Adrenal gland (tissue), 12 donors: Measurements from ENCODE around the gene MOCS2. TPM values are rescaled to one million over a fixed set of nuclear protein-coding genes. Genes with fewer than 3 reads are reported as not detected.

Source experiments
- DNase-seq, 7 donors: peaks; one replicate each; pipeline ENCODE4 v3.0.0-alpha.2; 2019 to 2020
- H3K27ac ChIP-seq, 5 donors: fragments of 200-600 bp; sonication (generic) in 4 of 5; 1 replicate in 3 of 5; 2 replicates in 2 of 5; pipeline versions ENCODE4 v1.5.1 to v1.8.0; 2016 to 2020; ENCODE audit warnings: mild to moderate bottlenecking in 1 of 5
- H3K27me3 ChIP-seq: fragments of 200-600 bp; 2 replicates; pipeline ENCODE4 v1.8.0; 2021
- H3K36me3 ChIP-seq, 2 donors: fragments of 200-600 bp; replicated peaks in 1 of 2; 1 replicate in 1 of 2; 2 replicates in 1 of 2; pipeline versions ENCODE4 v1.5.1 to v1.8.0; 2018 to 2022
- H3K4me1 ChIP-seq, 2 donors: fragments of 200-600 bp; replicated peaks in 1 of 2; 1 replicate in 1 of 2; 2 replicates in 1 of 2; pipeline versions ENCODE4 v1.5.1 to v1.8.0; 2018 to 2021
- H3K4me3 ChIP-seq, 4 donors: fragments of 200-600 bp; sonication (generic) in 3 of 4; one replicate each; pipeline ENCODE4 v1.5.1; 2016 to 2018
- H3K9me3 ChIP-seq, 3 donors: fragments of 200-600 bp; sonication (generic) in 1 of 3; replicated peaks in 1 of 3; 1 replicate in 2 of 3; 2 replicates in 1 of 3; pipeline versions ENCODE4 v1.5.1 to v1.8.0; 2016 to 2021
- POLR2A ChIP-seq, 2 donors: fragments of 450-650 bp; IDR thresholded peaks; one replicate each; pipeline ENCODE4 v1.6.1; 2017; ENCODE audit warnings: antibody characterized with exemption in 2 of 2, mild to moderate bottlenecking in 2 of 2, moderate library complexity in 1 of 2
- WGBS, 4 donors: extraction: QIAGEN DNeasy Blood & Tissue Kit in 2 of 4; methylation state at CpG; one replicate each; pipeline versions ENCODE4 v1.1.5 to v1.1.7; 2013 to 2017; 5-methylcytosine and 5-hydroxymethylcytosine counted together
- intact Hi-C, 2 donors: fragments of 100-400 bp; cut with DNase I; formaldehyde crosslinking; loops; one replicate each; pipeline versions ENCODE4 v1.14.1 to v1.15.0; 2022 to 2023
- polyA plus RNA-seq, 3 donors: library from polyadenylated mRNA; stranded (reverse); fragments of 200-250 nt in 2 of 3; fragments of 350-450 nt in 1 of 3; fragmentation: Illumina TruSeq in 1 of 3; extraction: RNeasy Lipid Tissue Mini Kit (QIAGEN cat#74804) in 1 of 3; gene quantifications; one replicate each; pipeline ENCODE4 v1.2.3, GENCODE V29; 2013 to 2014
- total RNA-seq, 9 donors: library from RNA; depleted of rRNA in 4 of 9; stranded (reverse); fragments of >200 nt in 4 of 9; fragments of 120-200 nt in 1 of 9; fragmentation: NEBNext Ultra II Directional in 1 of 9; extraction: Animal tissue kit (Norgen Biotek cat#: 25700) in 1 of 9; gene quantifications; one replicate each; pipeline versions ENCODE4 v1.1.0 to v1.2.4, GENCODE V29; 2013 to 2023
- TF ChIP-seq, protein P1 (sequence below), 6 experiments: fragments of 450-650 bp in 4 of 6; fragments of 200-600 bp in 2 of 6; sonication (generic) in 1 of 6; IDR thresholded peaks; 1 replicate in 5 of 6; 2 replicates in 1 of 6; pipeline versions ENCODE4 v1.5.1 to v1.8.0; 2016 to 2021; ENCODE audit warnings: antibody characterized with exemption in 6 of 6, mild to moderate bottlenecking in 2 of 6, moderate library complexity in 1 of 6
- donor health status: healthy with polysubstance abuse.
- donor health status: Bipolar disorder and iron deficiency.
- donor health status: DM: yes; HTN: yes; CAD: no.
- donor health status: DM: no; HTN: no; CAD: no.
- donor health status: DM: no; HTN: no; CAD: no.
- donor health status: DM: yes; HTN: yes; CAD: no.

MOCS2 gene
- total and polyA plus RNA-seq, 12 donors, result 38.2 to 204 (median 82.1) TPM

DNA sequence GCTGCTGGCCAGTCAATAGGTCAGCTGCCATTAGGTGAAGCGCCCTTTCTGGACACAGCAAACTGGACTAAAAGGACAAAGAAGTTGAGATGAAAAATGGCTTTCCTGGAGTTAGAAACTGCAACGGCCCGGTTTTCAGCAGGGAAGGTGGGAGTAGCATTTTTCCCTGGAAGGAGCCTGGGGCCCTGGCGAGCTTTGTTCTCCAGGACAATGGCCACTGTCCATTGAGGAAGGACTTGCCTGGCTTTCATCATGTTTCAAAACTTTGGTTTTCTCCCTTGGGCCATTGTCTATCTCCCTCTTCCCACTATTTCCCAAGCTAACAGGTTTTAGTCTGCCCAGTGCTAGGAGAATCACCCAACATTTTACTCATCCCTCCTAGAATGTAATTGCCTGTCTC, 56.2 kb downstream of the MOCS2 start:
- 75 to 90% (median 89%) methylated on average over 4 of the region's 4 CpGs for WGBS, 4 donors
- intact Hi-C loops, result no loop called here
- H3K27me3 ChIP-seq, result no peaks in the 10 kb centered on the region
- no peak overlapping the region for H3K4me3 ChIP-seq
- no peak overlapping the region for H3K27ac ChIP-seq
- no peak for TF ChIP-seq POLR2A (IDR thresholded peaks at IDR 0.05)
- TF ChIP-seq, protein P1, sequence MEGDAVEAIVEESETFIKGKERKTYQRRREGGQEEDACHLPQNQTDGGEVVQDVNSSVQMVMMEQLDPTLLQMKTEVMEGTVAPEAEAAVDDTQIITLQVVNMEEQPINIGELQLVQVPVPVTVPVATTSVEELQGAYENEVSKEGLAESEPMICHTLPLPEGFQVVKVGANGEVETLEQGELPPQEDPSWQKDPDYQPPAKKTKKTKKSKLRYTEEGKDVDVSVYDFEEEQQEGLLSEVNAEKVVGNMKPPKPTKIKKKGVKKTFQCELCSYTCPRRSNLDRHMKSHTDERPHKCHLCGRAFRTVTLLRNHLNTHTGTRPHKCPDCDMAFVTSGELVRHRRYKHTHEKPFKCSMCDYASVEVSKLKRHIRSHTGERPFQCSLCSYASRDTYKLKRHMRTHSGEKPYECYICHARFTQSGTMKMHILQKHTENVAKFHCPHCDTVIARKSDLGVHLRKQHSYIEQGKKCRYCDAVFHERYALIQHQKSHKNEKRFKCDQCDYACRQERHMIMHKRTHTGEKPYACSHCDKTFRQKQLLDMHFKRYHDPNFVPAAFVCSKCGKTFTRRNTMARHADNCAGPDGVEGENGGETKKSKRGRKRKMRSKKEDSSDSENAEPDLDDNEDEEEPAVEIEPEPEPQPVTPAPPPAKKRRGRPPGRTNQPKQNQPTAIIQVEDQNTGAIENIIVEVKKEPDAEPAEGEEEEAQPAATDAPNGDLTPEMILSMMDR (IDR thresholded peaks at IDR 0.05), result no peak
- peaks cover 0 to 9% of the 10 kb centered on the region in 2 donors for H3K36me3 ChIP-seq
- no peaks in the 10 kb centered on the region for H3K9me3 ChIP-seq
- no peaks in the 10 kb centered on the region for H3K4me1 ChIP-seq
- no peak for DNase-seq

- intact Hi-C loops, result no loop called here
- WGBS, 4 donors, result 82 to 90% (median 88%) methylated on average over 2 of the region's 2 CpGs
Observed at GRCh38 chr5:53052499-53052898, 57.1 kb downstream of the MOCS2 start.

GRCh38 chr5:53048248-53048647, 61.3 kb downstream of the MOCS2 start:
- DNase-seq, result no peak
- H3K9me3 ChIP-seq, result no peaks in the 10 kb centered on the region
- WGBS, 4 donors, result 85 to 97% (median 91%) methylated on average over 2 of the region's 2 CpGs
- TF ChIP-seq, protein P1 (IDR thresholded peaks at IDR 0.05), result no peak
- TF ChIP-seq POLR2A (IDR thresholded peaks at IDR 0.05), result no peak
- H3K27me3 ChIP-seq, result no peaks in the 10 kb centered on the region
- intact Hi-C loops, result no loop called here
- peaks cover 0 to 5% of the 10 kb centered on the region in 2 donors for H3K36me3 ChIP-seq
- peaks cover 17 to 30% of the 10 kb centered on the region in 2 donors for H3K4me1 ChIP-seq
- H3K4me3 ChIP-seq, result no peak overlapping the region
- no peak overlapping the region for H3K27ac ChIP-seq

More at GRCh38 chr5:53052499-53052898, 57.1 kb downstream of the MOCS2 start:
- no peak for DNase-seq
- Histone ChIP-seq H3K36me3 (peaks cover 0 to 5% of the 10 kb centered on the region in 2 donors), H3K27ac (no peak overlapping the region), H3K27me3 (no peaks in the 10 kb centered on the region), H3K4me3 (no peak overlapping the region), H3K9me3 (no peaks in the 10 kb centered on the region), H3K4me1 (no peaks in the 10 kb centered on the region)
- no peak for TF ChIP-seq POLR2A (IDR thresholded peaks at IDR 0.05)
- TF ChIP-seq, protein P1 (IDR thresholded peaks at IDR 0.05), result no peak

Other genes starting within 250 kb of the MOCS2 start
- gene ITGA2, start 120.4 kb downstream of the MOCS2 start, total RNA-seq, result 100 to 1,000 TPM in 1 of 9 donors, 10 to 100 TPM in 7, 1 to 10 TPM in 1; 6.2 to 127 (median 21.8) TPM
- gene ITGA2, start 120.4 kb downstream of the MOCS2 start, polyA plus RNA-seq, result 10 to 100 TPM in 1 of 3 donors, 1 to 10 TPM in 2; 1.8 to 14.5 (median 2.3) TPM